ENCODE results near the gene MAML3.

The MAML3 gene

DNA sequence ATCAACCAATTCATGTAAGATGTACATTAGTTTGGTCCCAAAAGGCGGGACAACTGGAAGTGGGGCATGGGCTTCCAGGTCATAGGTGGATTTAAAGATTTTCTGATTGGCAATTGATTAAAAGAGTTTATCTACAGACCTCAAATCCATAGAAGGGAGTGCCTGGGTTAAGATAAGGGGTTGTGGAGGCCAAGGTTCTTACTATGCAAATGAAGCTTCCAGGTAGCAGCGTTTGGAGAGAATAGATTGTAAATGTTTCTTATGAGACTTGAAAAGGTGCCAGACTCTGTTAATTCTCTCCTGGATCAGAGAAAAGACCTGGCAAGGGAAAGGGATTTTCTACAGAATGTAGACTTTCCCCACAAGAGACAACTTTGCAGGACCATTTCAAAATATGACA is 485.9 kb downstream of the MAML3 start:
- no peak for DNase-seq
